ENCODE data around the gene SOX15. TPM values are rescaled to one million over a fixed set of nuclear protein-coding genes. Genes with fewer than 3 reads are reported as not detected.

The SOX15 gene
- total and polyA plus RNA-seq, 2 of the 4 experiments (the other 2 are of a cell fraction), result 0.18 to 0.62 TPM

GRCh38 chr17:7632492-7632894, 42.6 kb upstream of the SOX15 start:
- intact Hi-C loops (cut with micrococcal nuclease), result no loop called here
- ATAC-seq (ENCODE audit: low read depth), result peak; percentile 35

More at GRCh38 chr17:7632492-7632894, 42.6 kb upstream of the SOX15 start:
- Histone ChIP-seq H2BK5ac (ENCODE audit: low read depth, low read length, poor library complexity, severe bottlenecking) (no peak overlapping the region), H2AK9ac (replicated peaks; ENCODE audit: low read depth, low read length, poor library complexity) (no peak overlapping the region), H3K4me1 (ENCODE audit: control insufficient read depth, insufficient read depth, low read length) (0 out of 2 replicates have a peak, but pooled peaks cover 1% of the 10 kb centered on the region), H3K4ac (ENCODE audit: low read depth, low read length) (no peak overlapping the region), H4K8ac (ENCODE audit: low read depth in 2 of 2, low read length in 2 of 2) (peak overlapping the region in 1 of 2 experiments; percentile 62; a peak in 2 of 4 replicates), H3K4me3 (ENCODE audit: insufficient read depth, low read depth, low read length) (no peak overlapping the region), H3K14ac (replicated peaks; ENCODE audit: low read depth, low read length) (no peak overlapping the region), H2AK5ac (ENCODE audit: low read depth, low read length) (no peak overlapping the region), H3K23ac (ENCODE audit: low read depth, low read length) (0 out of 2 replicates have a peak overlapping the region, but pooled peaks have one; percentile 33), H3K9ac (ENCODE audit: low read depth, low read length) (no peak overlapping the region), H3K9me3 (ENCODE audit: control insufficient read depth, insufficient read depth, low read length) (no peaks in the 10 kb centered on the region), H3K27me3 (ENCODE audit: control insufficient read depth, insufficient read depth, low read length) (peaks cover 4% of the 10 kb centered on the region; the same call in 1 of the 2 replicates), H2BK15ac (ENCODE audit: low read depth, low read length) (no peak overlapping the region), H3K18ac (ENCODE audit: low read depth, low read length) (no peak overlapping the region), H4K5ac (ENCODE audit: low read depth, low read length) (peak overlapping the region; percentile 70; the same call in 1 of the 2 replicates), H3K4me2 (ENCODE audit: low read depth, low read length) (no peak overlapping the region), H2BK20ac (ENCODE audit: low read depth, low read length) (no peak overlapping the region), H3K27ac (ENCODE audit: insufficient read depth, low read length) (no peak overlapping the region), H4K91ac (ENCODE audit: insufficient read depth, low read depth, low read length) (no peak overlapping the region), H3K9me1 (ENCODE audit: insufficient read depth, low read length) (no peaks in the 10 kb centered on the region), H2AFZ (replicated peaks; ENCODE audit: low read length, poor library complexity) (peak overlapping the region; percentile 81), H3K79me1 (ENCODE audit: low read depth in 1 of 2, low read length in 2 of 2) (no peaks in the 10 kb centered on the region), H2BK120ac (ENCODE audit: low read depth, low read length) (no peak overlapping the region), H4K20me1 (ENCODE audit: insufficient read depth, low read length) (no peaks in the 10 kb centered on the region), H3K36me3 (ENCODE audit: control insufficient read depth, insufficient read depth, low read length) (no peaks in the 10 kb centered on the region), H3K56ac (ENCODE audit: extremely low read depth, insufficient read depth, low read length) (no peak overlapping the region)
- TF ChIP-seq RAD21 (IDR thresholded peaks at IDR 0.05; ENCODE audit: low read length) (peak; percentile 56), BHLHE40 (IDR thresholded peaks at IDR 0.05; ENCODE audit: low read depth, low read length) (no peak), SMC3 (IDR thresholded peaks at IDR 0.05; ENCODE audit: low read depth, low read length) (peak; percentile 34)
- TF ChIP-seq, protein P1, sequence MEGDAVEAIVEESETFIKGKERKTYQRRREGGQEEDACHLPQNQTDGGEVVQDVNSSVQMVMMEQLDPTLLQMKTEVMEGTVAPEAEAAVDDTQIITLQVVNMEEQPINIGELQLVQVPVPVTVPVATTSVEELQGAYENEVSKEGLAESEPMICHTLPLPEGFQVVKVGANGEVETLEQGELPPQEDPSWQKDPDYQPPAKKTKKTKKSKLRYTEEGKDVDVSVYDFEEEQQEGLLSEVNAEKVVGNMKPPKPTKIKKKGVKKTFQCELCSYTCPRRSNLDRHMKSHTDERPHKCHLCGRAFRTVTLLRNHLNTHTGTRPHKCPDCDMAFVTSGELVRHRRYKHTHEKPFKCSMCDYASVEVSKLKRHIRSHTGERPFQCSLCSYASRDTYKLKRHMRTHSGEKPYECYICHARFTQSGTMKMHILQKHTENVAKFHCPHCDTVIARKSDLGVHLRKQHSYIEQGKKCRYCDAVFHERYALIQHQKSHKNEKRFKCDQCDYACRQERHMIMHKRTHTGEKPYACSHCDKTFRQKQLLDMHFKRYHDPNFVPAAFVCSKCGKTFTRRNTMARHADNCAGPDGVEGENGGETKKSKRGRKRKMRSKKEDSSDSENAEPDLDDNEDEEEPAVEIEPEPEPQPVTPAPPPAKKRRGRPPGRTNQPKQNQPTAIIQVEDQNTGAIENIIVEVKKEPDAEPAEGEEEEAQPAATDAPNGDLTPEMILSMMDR (conservative IDR thresholded peaks at IDR 0.05; ENCODE audit: low read depth, low read length), result peak; percentile 64
- dilution Hi-C loops (cut with HindIII; ENCODE audit: low sequenced_read_pairs, unreplicated experiment), result no loop called here
- CTCF ChIA-PET, result interaction anchor here (0.5 to 5.3 kb wide), 8 partner anchors 9 to 427 kb away, joined by 3 to 27 read pairs (median 4); partner anchors contain the start of genes TP53 and WRAP53
- no TSS peak for BruUV-seq (replicated peaks)
- peak; percentile 54 for DNase-seq
- POLR2A ChIA-PET (ENCODE audit: unreplicated experiment), result no interaction called here
- in situ Hi-C loops (cut with MboI; ENCODE audit: low sequenced_read_pairs), result no loop called here
- WGBS, 2 experiments (ENCODE audit: extremely low coverage in 2 of 2, insufficient read length in 1 of 2), result no CpG with 5 or more reads among the region's 6 CpGs
